ENCODE data around the gene ABHD2. TPM values are rescaled to one million over a fixed set of nuclear protein-coding genes. Genes with fewer than 3 reads are reported as not detected.

ABHD2 gene
- total RNA-seq, 1 donor from 2014 or later, result 53.1 TPM

DNA sequence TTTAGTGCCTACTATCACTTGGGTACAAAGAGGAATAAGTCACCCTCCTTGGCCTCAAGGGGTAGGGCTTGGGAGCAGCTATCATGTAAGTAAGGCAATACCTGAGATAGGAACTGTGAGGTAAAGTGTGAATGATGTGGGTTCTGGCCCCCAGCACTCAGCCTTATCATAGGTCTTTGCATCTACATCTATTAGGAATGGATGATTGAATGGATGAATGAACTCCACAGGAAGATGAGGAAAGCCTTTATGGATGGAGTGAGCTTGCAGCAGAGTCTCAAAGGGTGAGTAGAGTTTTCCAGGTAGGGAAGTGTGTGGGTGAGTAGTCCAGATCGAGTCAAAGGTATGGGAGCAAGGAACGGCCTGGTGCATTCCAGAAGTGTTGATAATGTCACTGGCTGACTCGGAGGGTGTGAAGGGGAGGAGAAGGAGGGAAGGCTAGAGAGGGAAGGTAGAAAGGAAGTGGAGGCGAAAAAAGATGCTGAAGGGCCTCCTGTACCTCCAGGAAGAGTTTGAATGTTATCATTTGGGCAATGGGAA lies 13.1 kb upstream of the ABHD2 start:
- Mint-ChIP-seq H3K4me1 (ENCODE audit: low read depth) (peaks cover 9% of the 10 kb centered on the region), H3K27ac (no peak overlapping the region), H3K9me3 (ENCODE audit: low read depth) (peaks cover 3% of the 10 kb centered on the region), H3K36me3 (ENCODE audit: insufficient read depth) (no peaks in the 10 kb centered on the region), H3K4me3 (ENCODE audit: low read depth) (no peak overlapping the region), H3K27me3 (no peaks in the 10 kb centered on the region)
- TF ChIP-seq, protein P1, sequence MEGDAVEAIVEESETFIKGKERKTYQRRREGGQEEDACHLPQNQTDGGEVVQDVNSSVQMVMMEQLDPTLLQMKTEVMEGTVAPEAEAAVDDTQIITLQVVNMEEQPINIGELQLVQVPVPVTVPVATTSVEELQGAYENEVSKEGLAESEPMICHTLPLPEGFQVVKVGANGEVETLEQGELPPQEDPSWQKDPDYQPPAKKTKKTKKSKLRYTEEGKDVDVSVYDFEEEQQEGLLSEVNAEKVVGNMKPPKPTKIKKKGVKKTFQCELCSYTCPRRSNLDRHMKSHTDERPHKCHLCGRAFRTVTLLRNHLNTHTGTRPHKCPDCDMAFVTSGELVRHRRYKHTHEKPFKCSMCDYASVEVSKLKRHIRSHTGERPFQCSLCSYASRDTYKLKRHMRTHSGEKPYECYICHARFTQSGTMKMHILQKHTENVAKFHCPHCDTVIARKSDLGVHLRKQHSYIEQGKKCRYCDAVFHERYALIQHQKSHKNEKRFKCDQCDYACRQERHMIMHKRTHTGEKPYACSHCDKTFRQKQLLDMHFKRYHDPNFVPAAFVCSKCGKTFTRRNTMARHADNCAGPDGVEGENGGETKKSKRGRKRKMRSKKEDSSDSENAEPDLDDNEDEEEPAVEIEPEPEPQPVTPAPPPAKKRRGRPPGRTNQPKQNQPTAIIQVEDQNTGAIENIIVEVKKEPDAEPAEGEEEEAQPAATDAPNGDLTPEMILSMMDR (IDR thresholded peaks at IDR 0.05; ENCODE audit: unreplicated experiment), result no peak
- DNase-seq (ENCODE audit: low spot score, unreplicated experiment), result no peak

DNA sequence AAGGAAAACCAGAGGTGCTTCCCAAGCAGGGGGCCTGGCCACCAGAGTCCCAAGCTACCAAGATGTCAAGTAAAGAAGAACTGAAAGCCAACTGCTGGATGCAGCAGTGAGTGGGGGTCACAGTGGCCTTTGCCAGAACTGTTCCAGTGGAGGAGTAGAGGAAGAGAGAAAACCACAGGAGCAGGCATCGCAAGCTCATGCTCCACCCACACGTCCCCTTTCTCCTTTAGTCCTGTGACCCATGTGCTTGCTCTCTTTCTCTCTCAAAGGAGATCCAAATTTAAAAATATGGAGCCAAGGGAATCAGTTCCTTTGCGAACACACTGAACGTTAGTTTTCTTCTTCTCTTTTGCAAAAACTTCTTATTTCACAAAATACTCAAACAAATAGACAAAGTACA lies 12.4 kb upstream of the ABHD2 start:
- TF ChIP-seq, protein P1 (IDR thresholded peaks at IDR 0.05; ENCODE audit: unreplicated experiment), result no peak
- Mint-ChIP-seq H3K4me3 (ENCODE audit: low read depth) (no peak overlapping the region), H3K27me3 (no peaks in the 10 kb centered on the region), H3K27ac (no peak overlapping the region), H3K9me3 (ENCODE audit: low read depth) (no peaks in the 10 kb centered on the region), H3K36me3 (ENCODE audit: insufficient read depth) (no peaks in the 10 kb centered on the region), H3K4me1 (ENCODE audit: low read depth) (peaks cover 10% of the 10 kb centered on the region)
- DNase-seq (ENCODE audit: low spot score, unreplicated experiment), result no peak

DNA sequence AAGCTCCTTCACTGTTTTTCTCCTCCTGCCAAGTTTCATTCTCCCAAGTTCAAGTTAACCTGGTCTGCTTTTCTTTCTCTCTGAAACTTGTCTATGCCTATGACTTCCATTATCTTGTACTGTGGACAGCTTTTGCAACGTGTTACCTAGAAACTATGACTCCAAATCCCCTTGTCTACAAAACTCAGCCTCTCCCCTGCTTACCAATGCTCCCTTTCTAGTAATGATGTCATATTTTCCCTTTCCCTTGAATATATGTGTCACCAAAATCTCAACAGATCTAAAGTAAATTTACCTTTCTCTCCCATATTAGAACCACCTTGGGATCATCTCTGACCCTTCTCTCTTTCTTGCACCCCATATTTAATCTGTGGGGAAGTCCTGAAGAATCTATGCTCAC lies 10.5 kb upstream of the ABHD2 start:
- TF ChIP-seq, protein P1 (IDR thresholded peaks at IDR 0.05; ENCODE audit: unreplicated experiment), result no peak
- DNase-seq (ENCODE audit: low spot score, unreplicated experiment), result no peak
- Mint-ChIP-seq H3K4me3 (ENCODE audit: low read depth) (no peak overlapping the region), H3K36me3 (ENCODE audit: insufficient read depth) (no peaks in the 10 kb centered on the region), H3K4me1 (ENCODE audit: low read depth) (peaks cover 10% of the 10 kb centered on the region), H3K9me3 (ENCODE audit: low read depth) (no peaks in the 10 kb centered on the region), H3K27ac (no peak overlapping the region), H3K27me3 (no peaks in the 10 kb centered on the region)

DNA sequence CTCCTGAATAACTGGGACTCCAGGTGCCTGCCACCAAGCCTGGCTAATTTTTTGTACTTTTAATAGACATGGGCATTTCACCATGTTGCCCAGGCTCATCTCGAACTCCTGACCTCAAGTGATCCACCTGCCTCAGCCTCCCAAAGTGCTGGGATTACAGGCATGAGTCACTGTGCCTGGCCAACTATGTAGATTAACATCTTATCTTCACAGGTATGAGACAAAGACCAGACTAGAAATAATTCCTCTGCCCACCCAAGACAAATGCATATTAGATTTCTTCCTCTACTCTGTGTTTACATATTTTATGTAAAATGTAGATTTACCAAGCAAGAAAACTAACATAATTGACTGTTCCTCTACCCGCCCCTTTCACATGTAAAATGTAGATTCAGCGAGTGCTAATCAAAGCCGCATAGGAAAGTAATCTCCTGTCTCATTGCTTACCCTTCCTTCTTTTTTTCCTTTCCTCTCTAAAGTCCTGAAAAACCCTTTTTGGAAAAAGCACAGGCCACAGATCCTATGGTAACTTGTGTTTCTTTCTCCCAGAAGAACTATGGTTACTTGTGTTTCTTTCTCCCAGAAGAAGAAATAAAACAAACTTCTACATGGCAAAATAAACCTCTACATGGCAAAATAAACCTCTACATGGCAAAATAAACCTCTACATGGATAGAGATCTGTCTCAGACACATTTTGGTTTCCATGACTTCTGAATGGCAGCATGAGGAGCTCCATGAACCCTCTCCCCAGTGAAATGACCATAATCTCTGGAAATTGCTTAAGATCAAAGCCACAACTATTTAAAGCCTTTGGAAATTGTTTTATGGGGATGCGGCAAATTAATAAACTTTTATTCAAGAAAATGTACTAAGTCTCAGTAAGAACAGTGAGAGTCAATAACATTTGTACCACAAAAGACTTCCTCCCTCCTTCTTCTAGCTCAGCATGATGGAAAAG lies 9.1 kb upstream of the ABHD2 start:
- Mint-ChIP-seq H3K36me3 (ENCODE audit: insufficient read depth) (no peaks in the 10 kb centered on the region), H3K27ac (no peak overlapping the region), H3K9me3 (ENCODE audit: low read depth) (no peaks in the 10 kb centered on the region), H3K4me1 (ENCODE audit: low read depth) (peaks cover 10% of the 10 kb centered on the region), H3K4me3 (ENCODE audit: low read depth) (no peak overlapping the region), H3K27me3 (no peaks in the 10 kb centered on the region)
- DNase-seq (ENCODE audit: low spot score, unreplicated experiment), result no peak
- TF ChIP-seq, protein P1 (IDR thresholded peaks at IDR 0.05; ENCODE audit: unreplicated experiment), result no peak

DNA sequence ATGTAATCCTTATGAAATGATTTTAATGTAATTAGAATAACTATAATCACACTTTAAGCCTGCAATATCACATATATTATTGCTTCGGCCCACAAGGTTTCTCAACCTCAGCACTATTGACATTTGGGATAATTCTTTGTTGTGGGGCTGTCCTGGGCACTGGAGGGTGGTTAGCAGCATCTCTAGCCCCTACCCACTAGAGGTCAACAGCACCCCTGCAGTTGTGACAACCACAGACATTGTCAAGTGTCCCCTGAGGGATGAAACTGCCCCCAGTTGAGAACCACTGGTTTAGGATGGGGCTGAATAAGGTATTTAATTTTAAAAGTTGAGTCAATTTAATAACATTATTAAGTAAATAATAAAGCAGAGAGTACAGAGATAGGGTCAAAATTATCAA lies 6.4 kb upstream of the ABHD2 start:
- H3K9me3 Mint-ChIP-seq (ENCODE audit: low read depth), result no peaks in the 10 kb centered on the region
- H3K27me3 Mint-ChIP-seq, result no peaks in the 10 kb centered on the region
- peaks cover 8% of the 10 kb centered on the region for H3K4me1 Mint-ChIP-seq (ENCODE audit: low read depth)
- H3K36me3 Mint-ChIP-seq (ENCODE audit: insufficient read depth), result no peaks in the 10 kb centered on the region
- no peak for DNase-seq (ENCODE audit: low spot score, unreplicated experiment)
- TF ChIP-seq, protein P1 (IDR thresholded peaks at IDR 0.05; ENCODE audit: unreplicated experiment), result no peak
- H3K4me3 Mint-ChIP-seq (ENCODE audit: low read depth), result no peak overlapping the region
- no peak overlapping the region for H3K27ac Mint-ChIP-seq

All from progenitor cell of endocrine pancreas (in vitro differentiated cells).